Lung microvascular endothelial cell (primary cell): Measurements from ENCODE around the gene TCF25. TPM values are rescaled to one million over a fixed set of nuclear protein-coding genes. Genes with fewer than 3 reads are reported as not detected.
"Not testable (repeated sequence)": the region's sequence is repeated elsewhere in the genome, so short reads cannot be mapped to it uniquely, and the experiment has no call there.

Experiments used
- DNase-seq, 2 donors: peaks; one replicate each; pipeline versions ENCODE4 v3.0.0 to v3.0.0-alpha.2; 2010; ENCODE audit warnings: low read depth in 2 of 2
- total RNA-seq: library from RNA; depleted of rRNA; stranded (reverse); fragments of >200 nt; gene quantifications from 2 replicates; pipeline ENCODE4 v1.2.1, GENCODE V29; 2014

TCF25 gene
- total RNA-seq, 1 donor from 2014 or later = 115 TPM

DNA sequence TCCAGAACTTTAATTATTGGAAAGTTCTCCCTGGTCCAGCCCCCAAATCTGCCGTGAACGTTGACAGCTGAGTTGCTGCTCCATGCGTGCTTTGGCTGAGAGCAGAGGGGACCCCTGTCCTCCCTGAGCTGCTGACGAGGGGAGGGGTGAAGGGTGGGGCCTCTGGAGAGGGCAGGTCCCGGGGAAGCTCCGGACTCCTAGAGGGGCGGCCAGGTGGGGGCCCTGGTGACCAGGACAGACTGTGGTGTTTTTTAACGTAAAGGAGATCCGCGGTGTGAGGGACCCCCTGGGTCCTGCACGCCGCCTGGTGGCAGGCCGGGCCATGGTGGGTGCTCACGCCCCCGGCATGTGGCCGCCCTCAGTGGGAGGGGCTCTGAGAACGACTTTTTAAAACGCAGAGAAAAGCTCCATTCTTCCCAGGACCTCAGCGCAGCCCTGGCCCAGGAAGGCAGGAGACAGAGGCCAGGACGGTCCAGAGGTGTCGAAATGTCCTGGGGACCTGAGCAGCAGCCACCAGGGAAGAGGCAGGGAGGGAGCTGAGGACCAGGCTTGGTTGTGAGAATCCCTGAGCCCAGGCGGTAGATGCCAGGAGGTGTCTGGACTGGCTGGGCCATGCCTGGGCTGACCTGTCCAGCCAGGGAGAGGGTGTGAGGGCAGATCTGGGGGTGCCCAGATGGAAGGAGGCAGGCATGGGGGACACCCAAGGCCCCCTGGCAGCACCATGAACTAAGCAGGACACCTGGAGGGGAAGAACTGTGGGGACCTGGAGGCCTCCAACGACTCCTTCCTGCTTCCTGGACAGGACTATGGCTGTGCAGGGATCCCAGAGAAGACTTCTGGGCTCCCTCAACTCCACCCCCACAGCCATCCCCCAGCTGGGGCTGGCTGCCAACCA is 45.3 kb downstream of the TCF25 start, which contains the start of gene MC1R:
TSS of gene MC1R (plus strand) at position 410 of the 895 bp plus-strand sequence. CDS start at position 807, 397 bp downstream.
- DNase-seq = peak; percentile 30 to 53

DNA sequence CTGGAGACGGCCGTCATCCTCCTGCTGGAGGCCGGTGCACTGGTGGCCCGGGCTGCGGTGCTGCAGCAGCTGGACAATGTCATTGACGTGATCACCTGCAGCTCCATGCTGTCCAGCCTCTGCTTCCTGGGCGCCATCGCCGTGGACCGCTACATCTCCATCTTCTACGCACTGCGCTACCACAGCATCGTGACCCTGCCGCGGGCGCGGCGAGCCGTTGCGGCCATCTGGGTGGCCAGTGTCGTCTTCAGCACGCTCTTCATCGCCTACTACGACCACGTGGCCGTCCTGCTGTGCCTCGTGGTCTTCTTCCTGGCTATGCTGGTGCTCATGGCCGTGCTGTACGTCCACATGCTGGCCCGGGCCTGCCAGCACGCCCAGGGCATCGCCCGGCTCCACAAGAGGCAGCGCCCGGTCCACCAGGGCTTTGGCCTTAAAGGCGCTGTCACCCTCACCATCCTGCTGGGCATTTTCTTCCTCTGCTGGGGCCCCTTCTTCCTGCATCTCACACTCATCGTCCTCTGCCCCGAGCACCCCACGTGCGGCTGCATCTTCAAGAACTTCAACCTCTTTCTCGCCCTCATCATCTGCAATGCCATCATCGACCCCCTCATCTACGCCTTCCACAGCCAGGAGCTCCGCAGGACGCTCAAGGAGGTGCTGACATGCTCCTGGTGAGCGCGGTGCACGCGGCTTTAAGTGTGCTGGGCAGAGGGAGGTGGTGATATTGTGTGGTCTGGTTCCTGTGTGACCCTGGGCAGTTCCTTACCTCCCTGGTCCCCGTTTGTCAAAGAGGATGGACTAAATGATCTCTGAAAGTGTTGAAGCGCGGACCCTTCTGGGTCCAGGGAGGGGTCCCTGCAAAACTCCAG is 46.4 kb downstream of the TCF25 start:
- DNase-seq = no peak

DNA sequence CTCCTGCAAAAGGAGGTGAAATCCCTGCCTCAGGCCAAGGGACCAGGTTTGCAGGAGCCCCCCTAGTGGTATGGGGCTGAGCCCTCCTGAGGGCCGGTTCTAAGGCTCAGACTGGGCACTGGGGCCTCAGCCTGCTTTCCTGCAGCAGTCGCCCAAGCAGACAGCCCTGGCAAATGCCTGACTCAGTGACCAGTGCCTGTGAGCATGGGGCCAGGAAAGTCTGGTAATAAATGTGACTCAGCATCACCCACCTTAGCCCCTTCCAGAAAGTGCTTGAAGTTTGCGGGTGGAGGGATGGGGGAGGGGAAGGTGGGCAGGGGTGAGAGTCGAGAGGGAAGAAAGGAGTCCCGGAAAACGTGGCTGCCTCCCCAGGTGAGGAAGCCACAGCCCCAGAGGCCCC is 47.3 kb downstream of the TCF25 start:
- peak in 1 of 2 donors; percentile 21 for DNase-seq

DNA sequence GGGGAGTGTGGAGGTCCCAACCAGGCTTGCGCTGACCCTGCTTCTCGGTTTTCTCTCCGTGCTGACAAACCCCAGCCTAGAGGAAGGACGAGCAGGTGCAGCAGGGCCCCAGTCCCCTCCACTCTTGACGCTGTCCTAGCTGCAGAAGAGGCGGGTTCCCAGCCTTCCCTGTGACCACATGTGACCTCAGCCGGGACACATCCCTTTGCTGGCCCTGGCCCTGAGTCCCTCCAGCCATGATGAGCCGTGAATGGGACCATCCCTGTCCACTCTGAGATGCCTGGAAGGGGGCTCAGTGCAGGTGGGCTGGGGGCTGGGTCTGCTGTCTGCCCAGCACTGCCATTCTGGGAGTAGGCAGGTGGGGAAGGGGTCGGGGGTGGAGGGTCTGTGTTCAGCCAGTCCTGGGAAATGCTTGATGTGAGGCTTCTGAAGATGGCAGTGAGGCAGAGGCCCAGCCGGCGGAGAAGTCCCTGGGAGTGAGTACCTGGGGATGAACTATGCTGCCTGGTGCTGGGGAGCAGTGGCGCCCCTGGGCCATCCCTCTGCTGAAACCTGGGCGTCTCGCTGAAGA is 47.8 kb downstream of the TCF25 start:
- DNase-seq = no peak

DNA sequence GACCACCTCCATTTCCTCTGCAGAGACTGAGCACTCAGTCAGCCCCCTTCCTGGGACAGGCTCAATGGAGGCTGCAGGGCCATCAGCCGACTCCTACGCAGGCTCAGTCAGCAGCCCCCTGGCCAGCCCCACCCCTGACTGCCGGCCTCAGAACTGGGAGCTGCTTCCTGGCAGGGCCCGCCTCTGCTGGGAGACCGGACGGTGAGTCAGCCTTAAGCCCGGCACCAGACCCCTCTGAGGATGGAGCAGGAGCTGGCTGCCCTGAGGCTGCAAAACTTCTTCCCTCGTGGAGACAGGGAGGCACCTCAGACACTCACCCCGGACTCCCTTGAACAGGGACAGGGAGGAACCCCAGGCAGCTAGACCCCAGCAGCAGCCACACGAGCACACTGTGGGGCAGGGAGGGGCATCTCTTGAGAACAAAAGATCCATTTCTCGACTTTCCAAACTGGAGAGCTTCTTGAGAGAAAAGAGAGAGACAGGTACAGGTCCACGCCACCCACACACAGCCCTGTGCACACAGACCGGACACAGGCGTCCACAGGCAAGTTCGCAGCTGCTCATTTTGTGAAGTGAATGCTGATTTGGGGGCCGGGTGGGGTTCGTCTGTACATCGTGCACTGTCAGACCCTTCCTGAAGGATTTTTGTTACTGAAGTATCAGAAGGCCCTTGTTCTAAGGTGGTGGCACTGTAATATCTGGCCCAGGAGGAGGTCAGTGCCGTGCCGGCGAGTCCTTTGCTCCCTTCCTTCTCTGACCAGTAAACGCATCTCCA is 48.5 kb downstream of the TCF25 start:
- DNase-seq = peak; percentile 73 to 95

DNA sequence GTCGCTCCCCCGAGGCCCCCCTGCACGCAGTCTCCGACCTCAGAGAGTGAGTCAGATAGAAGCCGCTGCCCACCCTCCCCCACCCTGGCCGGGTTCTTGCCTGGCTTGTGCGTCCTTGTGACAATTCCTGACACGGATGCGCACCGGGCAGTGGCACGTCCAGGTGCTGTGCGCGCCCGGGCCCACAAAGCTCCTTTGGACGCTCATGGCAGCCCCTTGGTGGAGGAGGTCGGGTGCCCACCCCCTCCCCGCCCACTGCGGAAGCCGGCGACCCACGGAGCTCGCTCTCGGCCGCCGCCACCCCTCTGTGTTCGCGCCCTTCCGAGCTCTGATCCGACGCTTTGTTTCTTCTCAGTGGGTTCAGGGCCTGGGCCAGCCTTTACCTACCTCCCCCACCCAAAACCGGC is 49.1 kb downstream of the TCF25 start:
- peak; percentile 72 to 92 for DNase-seq

DNA sequence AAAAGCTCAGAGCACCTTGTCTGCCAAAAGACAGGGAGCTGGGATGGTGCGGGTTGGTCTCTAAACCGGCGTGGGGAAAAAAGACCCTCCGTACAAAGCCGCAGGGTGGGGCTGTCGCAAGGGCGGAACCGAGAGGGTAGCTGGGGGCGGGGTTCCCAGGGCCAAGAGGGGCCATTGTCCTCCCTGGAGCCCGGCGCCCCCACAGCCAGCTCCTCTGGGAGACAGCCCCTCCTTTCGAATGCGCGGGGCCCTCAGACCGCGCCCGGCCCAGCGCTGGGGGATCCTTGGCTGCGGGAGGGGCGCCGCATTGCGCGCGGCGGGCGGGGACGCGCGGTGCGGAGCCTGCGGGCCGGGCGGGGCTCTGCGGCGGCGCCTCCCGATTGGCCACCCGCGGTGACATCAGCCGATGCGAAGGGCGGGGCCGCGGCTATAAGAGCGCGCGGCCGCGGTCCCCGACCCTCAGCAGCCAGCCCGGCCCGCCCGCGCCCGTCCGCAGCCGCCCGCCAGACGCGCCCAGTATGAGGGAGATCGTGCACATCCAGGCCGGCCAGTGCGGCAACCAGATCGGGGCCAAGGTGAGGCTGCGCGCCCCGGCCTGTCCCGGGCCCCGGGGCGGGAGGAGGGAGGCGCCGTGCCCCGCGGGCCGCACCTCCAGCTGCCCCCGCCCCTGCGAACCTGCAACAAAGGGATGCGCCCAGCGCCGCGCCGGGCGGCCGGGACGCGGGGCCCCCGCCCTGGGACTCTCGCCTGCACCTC is 49.7 kb downstream of the TCF25 start, which contains the start of gene TUBB3:
TSS of gene TUBB3 (plus strand) at position 459 of the 756 bp plus-strand sequence. CDS start at position 519, 60 bp downstream.
- DNase-seq = peak; percentile 86 to 88

DNA sequence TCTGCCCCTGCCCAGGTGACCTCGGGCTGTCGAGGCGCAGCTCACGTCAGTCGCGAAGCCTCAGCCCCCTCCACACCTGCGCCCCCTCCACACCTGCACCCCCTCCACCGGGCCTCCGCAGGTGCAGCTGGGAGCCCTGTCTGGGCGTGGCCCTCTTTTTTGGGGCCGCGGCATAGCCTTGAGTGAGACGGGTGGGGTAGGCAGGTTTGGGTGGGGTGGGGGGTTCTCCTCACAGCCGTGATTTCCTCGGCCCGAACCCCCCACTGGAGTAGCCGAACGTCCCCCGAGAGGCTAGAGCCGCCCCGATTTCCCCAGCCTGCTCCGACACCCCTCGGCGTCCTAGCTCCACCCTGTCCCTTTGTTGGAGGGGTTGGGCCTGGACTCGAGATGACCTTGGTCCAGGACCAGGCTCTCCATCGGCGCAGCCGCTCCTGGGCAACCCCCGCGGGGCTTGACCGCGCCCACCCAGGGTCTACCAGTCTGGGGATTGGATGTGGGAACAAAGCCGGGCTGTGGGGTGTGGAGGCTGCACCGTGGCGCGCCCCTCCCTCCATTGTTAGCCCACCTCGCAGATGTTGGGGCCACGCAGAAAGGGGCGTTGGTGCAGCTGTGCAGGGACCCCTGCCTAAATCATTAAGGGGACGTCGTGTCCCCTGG is 50.4 kb downstream of the TCF25 start:
- no peak for DNase-seq

DNA sequence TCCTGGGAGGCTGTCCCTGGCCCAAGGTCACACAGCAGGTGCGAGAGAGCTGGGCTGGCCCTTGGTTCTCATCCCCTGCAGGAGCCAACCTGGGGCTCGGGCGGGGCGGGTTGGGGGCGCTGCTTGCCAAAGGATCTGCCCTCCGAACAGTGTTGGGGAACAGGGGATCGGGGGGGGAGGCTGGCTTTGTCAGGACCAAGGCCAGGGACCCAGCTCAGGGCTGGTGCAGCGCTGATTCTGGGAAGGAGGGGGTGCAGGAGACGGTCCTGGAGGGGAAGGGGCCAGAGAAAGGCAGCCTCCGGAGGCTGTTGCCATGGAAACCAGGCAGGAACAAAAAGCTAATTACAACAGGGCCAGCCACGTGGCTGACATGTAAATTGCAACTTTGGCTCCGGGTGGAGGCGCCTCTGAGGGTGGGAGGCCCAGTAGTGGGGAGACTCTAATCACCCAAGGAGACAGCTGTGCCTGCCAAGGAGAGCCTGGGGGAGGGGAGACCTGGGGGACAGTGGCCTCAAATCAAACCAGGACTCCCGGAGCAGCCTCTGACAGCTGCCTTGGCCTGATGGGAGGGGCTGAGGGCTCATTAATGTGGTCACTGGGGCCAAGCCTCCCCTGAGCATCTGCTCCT is 51.0 kb downstream of the TCF25 start:
- peak; percentile 38 to 47 for DNase-seq

DNA sequence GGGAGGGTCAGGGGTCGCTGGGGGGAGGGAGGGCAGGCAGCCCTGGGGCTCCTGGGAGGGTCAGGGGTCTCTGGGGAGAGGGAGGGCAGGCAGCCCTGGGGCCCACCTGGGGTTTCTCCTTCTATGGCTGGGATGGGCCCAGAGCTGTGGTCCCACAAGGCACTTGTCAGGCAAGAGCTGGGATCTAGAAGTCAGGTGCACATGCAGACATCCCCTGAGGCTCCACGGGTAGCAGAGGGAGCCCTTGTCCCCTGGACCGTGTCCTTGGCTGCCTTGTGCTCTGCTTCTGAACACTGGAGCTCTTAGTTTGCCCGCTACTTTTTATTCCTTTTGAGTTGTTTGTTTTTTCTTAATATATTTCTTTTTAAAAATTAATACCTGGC is 51.5 kb downstream of the TCF25 start:
- no peak for DNase-seq

DNA sequence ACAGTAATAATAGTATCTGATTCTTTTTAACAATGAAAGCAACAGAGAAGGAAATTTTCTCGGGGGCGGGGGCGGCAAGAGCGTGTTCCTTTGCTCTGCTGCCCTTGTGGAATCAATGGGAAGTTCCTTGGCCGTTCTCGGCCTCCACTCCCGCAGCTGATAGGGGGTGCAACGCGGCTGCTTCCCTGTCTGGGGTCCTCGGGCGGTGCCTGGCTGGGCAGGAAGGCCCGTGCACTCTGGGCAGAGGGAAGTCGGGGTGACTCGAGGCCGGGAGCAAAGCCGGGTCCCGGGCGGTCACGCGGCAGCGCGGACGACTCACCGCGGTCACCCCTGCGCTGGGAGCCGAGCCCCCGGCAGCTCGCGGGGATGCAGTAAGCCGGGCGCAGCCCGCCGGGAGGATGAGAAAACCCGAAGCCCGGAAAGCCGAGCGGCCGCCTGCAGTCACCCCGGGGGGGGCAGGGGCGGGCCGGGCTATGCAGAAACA is 52.2 kb downstream of the TCF25 start:
- peak in 1 of 2 donors; percentile 30 for DNase-seq

DNA sequence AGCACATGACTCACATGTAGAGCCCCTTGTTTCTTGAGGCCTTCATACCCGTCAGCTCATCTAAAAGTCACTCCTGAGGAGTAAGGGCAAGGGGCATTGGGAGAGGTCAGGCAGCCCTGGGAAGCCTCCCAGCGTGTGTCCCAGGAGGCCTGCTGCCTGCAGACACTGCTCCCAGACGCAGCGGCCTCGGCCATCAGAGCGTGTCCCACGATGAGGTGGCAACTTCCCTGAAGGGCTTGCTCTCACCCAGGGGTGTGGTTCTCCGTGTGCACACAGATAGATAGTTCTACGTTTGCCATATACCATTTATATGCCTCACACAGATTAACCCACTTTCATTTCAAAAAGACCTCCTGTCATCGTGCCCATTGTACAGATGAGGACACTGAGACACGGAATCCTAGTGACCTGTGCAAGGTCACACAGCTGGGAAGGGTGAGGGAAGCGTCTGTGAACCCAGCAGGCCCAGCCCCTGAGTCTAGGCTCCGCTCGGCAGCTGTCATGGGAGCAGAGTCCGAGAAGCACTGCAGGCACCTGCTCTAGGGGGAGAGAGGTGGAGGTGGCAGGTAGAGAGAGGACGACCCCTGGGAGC is 58.0 kb downstream of the TCF25 start:
- no peak for DNase-seq

DNA sequence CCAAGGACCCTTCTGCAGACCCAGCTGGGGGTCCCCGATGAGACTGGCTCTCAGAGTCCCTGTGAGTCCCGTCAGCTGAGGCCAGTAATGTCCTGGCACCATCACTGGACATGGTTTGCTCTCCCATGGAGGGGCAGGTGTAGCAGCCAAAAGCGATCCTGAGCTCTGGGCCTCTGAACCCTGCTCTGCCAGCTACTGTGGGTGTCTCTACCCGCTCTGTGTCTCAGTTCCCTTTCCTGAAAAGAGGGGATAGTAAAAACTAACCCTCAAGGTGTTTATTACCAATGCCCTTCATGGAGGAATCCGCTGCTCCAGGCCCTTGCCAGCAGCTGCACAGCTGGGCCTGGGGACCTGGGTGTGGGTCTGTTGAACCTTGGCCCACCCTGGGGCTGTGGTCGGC is 58.6 kb downstream of the TCF25 start:
- no peak for DNase-seq

DNA sequence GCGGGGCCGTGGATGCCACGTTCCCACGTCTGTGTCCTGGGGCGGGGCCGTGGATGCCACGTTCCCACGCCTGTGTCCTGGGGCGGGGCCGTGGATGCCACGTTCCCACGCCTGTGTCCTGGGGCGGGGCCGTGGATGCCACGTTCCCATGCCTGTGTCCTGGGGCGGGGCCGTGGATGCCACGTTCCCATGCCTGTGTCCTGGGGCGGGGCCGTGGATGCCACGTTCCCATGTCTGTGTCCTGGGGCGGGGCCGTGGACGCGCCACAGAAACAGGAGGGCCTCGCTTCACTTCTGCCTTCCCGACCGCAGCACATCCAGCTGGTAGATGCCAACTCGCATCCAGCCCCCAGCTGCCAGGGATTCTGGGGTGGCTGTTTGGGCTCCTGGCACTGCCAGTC is 60.6 kb downstream of the TCF25 start:
- not testable (repeated sequence) for DNase-seq

DNA sequence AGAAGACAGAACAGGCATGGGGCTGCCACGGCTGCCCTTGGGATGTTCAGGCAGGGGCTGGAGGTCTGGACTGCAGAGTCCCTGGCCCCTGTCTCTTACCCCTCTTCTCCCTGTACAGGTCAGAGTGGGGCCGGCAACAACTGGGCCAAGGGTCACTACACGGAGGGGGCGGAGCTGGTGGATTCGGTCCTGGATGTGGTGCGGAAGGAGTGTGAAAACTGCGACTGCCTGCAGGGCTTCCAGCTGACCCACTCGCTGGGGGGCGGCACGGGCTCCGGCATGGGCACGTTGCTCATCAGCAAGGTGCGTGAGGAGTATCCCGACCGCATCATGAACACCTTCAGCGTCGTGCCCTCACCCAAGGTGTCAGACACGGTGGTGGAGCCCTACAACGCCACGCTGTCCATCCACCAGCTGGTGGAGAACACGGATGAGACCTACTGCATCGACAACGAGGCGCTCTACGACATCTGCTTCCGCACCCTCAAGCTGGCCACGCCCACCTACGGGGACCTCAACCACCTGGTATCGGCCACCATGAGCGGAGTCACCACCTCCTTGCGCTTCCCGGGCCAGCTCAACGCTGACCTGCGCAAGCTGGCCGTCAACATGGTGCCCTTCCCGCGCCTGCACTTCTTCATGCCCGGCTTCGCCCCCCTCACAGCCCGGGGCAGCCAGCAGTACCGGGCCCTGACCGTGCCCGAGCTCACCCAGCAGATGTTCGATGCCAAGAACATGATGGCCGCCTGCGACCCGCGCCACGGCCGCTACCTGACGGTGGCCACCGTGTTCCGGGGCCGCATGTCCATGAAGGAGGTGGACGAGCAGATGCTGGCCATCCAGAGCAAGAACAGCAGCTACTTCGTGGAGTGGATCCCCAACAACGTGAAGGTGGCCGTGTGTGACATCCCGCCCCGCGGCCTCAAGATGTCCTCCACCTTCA is 61.5 kb downstream of the TCF25 start:
- DNase-seq = no peak

DNA sequence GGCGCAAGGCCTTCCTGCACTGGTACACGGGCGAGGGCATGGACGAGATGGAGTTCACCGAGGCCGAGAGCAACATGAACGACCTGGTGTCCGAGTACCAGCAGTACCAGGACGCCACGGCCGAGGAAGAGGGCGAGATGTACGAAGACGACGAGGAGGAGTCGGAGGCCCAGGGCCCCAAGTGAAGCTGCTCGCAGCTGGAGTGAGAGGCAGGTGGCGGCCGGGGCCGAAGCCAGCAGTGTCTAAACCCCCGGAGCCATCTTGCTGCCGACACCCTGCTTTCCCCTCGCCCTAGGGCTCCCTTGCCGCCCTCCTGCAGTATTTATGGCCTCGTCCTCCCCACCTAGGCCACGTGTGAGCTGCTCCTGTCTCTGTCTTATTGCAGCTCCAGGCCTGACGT is 62.2 kb downstream of the TCF25 start:
- DNase-seq = not testable (repeated sequence)

DNA sequence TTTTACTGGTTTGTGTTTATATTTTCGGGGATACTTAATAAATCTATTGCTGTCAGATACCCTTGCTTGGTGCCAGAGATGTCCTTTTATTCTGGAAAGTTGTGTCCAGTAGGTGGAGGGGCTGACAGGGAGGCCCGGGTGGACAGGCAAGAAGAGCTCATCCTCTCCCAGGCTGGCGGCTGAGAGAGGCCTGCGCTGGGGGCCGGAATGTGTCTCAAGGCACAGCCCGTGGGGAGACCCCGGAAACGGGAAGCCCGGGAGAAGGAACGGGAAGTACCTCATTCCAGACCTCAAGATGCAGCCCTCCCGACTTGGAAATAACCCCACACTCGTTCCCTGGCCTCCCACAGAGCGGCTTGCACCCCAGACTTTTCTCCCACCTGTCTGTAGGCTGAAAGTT is 62.6 kb downstream of the TCF25 start:
- DNase-seq = no peak

DNA sequence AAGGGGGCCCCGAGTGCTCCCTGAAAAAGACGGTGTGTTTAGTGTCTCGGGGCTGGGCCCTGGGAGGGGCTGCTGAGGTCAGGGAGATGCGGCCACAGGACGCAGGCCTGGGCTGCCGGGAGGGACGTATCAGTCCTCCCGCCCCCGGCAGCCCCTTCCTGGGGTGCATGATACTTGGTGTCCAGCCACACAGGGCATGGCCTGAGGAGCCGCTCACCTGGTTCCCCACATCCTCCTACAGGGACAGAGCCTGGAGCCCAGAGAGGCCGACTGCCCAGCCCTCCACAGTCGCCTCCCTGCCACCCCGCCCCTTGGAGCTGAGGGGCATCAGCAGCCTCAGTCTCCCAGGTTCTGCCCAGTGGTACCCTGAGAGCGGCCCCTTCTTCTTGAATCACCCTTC is 63.1 kb downstream of the TCF25 start:
- no peak for DNase-seq
